ENCODE results near the gene COL6A3. TPM values are rescaled to one million over a fixed set of nuclear protein-coding genes. Genes with fewer than 3 reads are reported as not detected.

COL6A3 gene
- total RNA-seq, 1 experiment from 2014 or later, result 0.81 TPM

GRCh38 chr2:237295889-237296480 lies 118.0 kb downstream of the COL6A3 start:
- no peaks in the 10 kb centered on the region for H3K36me3 Mint-ChIP-seq (ENCODE audit: insufficient read depth in 1 of 3, low read depth in 3 of 3)
- no peak overlapping the region for H2AK5ac ChIP-seq (ENCODE audit: insufficient read length, low read length)
- no peaks in the 10 kb centered on the region for H3K79me2 ChIP-seq (ENCODE audit: insufficient read depth, low read length)
- H3K4me1 ChIP-seq (ENCODE audit: insufficient read depth, low read length), result no peaks in the 10 kb centered on the region
- no peaks in the 10 kb centered on the region for H3K79me1 ChIP-seq (ENCODE audit: insufficient read depth, low read depth, low read length, poor library complexity, severe bottlenecking)
- H2BK120ac ChIP-seq (ENCODE audit: low read depth, low read length, poor library complexity, severe bottlenecking), result no peak overlapping the region
- no peak overlapping the region for H3K27ac ChIP-seq (ENCODE audit: insufficient read length, low read depth, low read length)
- H3K9me3 ChIP-seq (ENCODE audit: control insufficient read depth, low read depth, low read length), result no peaks in the 10 kb centered on the region
- no peak overlapping the region for H3K23ac ChIP-seq (ENCODE audit: insufficient read length, low read depth, low read length)
- TF ChIP-seq CTCF (conservative IDR thresholded peaks at IDR 0.05), result no peak
- no peak overlapping the region for H3K4me3 Mint-ChIP-seq
- WGBS (ENCODE audit: extremely low coverage, insufficient read length, low lambda C conversion rate), result no CpG with 5 or more reads among the region's 10 CpGs
- H4K20me1 ChIP-seq (ENCODE audit: control insufficient read depth, insufficient read depth, insufficient read length), result no peaks in the 10 kb centered on the region
- H2BK20ac ChIP-seq (ENCODE audit: low read depth, low read length, poor library complexity, severe bottlenecking), result no peak overlapping the region
- no peak for DNase-seq
- H3K23me2 ChIP-seq (ENCODE audit: insufficient read length, low read depth, low read length, poor library complexity, severe bottlenecking), result no peaks in the 10 kb centered on the region
- H2BK5ac ChIP-seq (ENCODE audit: insufficient read length, low read length), result no peak overlapping the region
- no peak overlapping the region for H3K18ac ChIP-seq (ENCODE audit: insufficient read length, low read depth, low read length)
- H3T11ph ChIP-seq (ENCODE audit: low read length), result no peak overlapping the region
- no peak overlapping the region for H2BK12ac ChIP-seq (ENCODE audit: insufficient read length, low read depth, low read length)
- no peaks in the 10 kb centered on the region for H3K27me3 ChIP-seq (ENCODE audit: insufficient read depth, low read length)
- H2AFZ ChIP-seq (ENCODE audit: low read length), result no peak overlapping the region
- H2BK15ac ChIP-seq (ENCODE audit: low read depth, low read length), result no peak overlapping the region
- no peak overlapping the region for H4K91ac ChIP-seq (ENCODE audit: insufficient read length, low read depth, low read length)
- no peak overlapping the region for H3K56ac ChIP-seq (ENCODE audit: insufficient read length, low read depth, low read length)
- H3K4ac ChIP-seq (ENCODE audit: low read depth, low read length), result no peak overlapping the region
- no peak overlapping the region for H3K14ac ChIP-seq (ENCODE audit: insufficient read depth, low read length)
- no peak overlapping the region for H3K9ac ChIP-seq (ENCODE audit: extremely low read depth, insufficient read length, low read length)
- no peaks in the 10 kb centered on the region; a peak in 1 of 5 replicates for H3K9me3 Mint-ChIP-seq
- H3K27ac Mint-ChIP-seq, result no peak overlapping the region
- peaks cover 2 to 6% of the 10 kb centered on the region in 2 experiments; a peak in 2 of 4 replicates for H3K4me1 Mint-ChIP-seq
- no peak overlapping the region for H3K4me2 ChIP-seq (ENCODE audit: insufficient read depth, insufficient read length, low read length)
- no peak overlapping the region for H4K5ac ChIP-seq (ENCODE audit: insufficient read length, low read depth, low read length)
- no peaks in the 10 kb centered on the region; the same call in 1 of the 2 replicates for H3K27me3 Mint-ChIP-seq (ENCODE audit: low read depth)
- H4K8ac ChIP-seq (replicated peaks; ENCODE audit: insufficient read length, low read depth, low read length), result no peak overlapping the region

All from H9 (cell line).